OCI-LY3 (cell line): Measurements from ENCODE around the gene NME3.

ENCODE experiments used
- CTCF ChIP-seq: fragments of 200-600, 300-600 bp; sonication (generic); IDR thresholded peaks from 2 replicates; pipeline ENCODE4 v1.5.1; 2014; ENCODE audit warnings: antibody characterized with exemption, low read length, low read depth
- EZH2phosphoT487 ChIP-seq: fragments of 200-600 bp; shearing (Covaris generic); IDR thresholded peaks from 2 replicates; pipeline ENCODE4 v1.6.1; 2018; ENCODE audit warnings: antibody characterized with exemption, mixed run types, low read depth

- no peak for TF ChIP-seq CTCF
- no peak for TF ChIP-seq EZH2phosphoT487
Measured at GRCh38 chr16:1782408-1783264, 11.3 kb upstream of the NME3 start, which contains the start of the genes NUBP2 and SPSB3.
